Measurements from ENCODE around the gene PLEKHA6. TPM values are rescaled to one million over a fixed set of nuclear protein-coding genes. Genes with fewer than 3 reads are reported as not detected.

PLEKHA6 gene
- polyA plus RNA-seq, 1 donor from 2014 or later = 22.6 TPM

DNA sequence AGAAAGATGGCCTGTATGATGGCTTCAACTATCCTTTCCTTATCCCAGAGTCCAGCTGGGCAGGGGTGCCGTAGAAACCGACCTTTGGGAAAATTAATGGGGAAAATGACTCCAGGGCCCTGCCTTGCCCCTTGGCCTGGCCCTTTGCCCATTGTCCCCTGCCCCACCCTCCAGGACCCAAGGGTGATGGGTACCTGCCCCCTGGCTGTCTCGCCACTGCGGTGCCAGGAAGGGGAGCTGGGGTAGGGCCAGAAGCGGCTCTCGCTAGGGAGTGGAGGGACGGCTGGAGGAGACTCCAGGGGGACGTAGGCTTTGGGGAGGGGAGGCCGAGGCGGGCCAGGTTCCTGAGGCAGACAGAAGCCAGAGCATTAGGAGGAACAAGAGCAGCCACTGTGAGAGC is 116.8 kb downstream of the PLEKHA6 start (continued):
- no peak for TF ChIP-seq TAF1 (IDR thresholded peaks at IDR 0.05; ENCODE audit: low read depth)

DNA sequence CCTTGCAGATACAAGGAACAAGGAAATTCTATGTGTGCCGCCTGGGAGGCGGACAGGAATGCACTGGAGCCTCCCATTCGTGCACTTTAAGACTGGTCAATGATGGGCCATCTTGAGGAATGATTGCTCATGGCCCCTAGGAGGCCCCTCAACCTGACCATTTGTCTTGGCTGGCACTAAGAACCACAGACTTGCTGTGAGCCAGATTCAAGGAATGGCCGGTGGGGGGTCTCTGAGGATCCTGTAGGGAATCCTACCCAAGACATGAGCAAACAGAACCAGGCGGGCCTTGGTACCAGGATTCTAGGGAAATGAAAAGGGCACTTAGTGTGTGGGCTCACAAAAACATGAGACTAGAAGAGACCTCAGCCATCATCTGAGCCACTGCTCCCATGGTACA is 117.8 kb downstream of the PLEKHA6 start:
- no peaks in the 10 kb centered on the region for H3F3A ChIP-seq (ENCODE audit: insufficient read depth, low read length, poor library complexity, severe bottlenecking)
- no peaks in the 10 kb centered on the region for H3K9me3 ChIP-seq (ENCODE audit: low read length)
- no peaks in the 10 kb centered on the region for H4K20me1 ChIP-seq (ENCODE audit: insufficient read depth)
- TF ChIP-seq TAF1 (IDR thresholded peaks at IDR 0.05; ENCODE audit: low read depth) = no peak
- TF ChIP-seq, protein P1, sequence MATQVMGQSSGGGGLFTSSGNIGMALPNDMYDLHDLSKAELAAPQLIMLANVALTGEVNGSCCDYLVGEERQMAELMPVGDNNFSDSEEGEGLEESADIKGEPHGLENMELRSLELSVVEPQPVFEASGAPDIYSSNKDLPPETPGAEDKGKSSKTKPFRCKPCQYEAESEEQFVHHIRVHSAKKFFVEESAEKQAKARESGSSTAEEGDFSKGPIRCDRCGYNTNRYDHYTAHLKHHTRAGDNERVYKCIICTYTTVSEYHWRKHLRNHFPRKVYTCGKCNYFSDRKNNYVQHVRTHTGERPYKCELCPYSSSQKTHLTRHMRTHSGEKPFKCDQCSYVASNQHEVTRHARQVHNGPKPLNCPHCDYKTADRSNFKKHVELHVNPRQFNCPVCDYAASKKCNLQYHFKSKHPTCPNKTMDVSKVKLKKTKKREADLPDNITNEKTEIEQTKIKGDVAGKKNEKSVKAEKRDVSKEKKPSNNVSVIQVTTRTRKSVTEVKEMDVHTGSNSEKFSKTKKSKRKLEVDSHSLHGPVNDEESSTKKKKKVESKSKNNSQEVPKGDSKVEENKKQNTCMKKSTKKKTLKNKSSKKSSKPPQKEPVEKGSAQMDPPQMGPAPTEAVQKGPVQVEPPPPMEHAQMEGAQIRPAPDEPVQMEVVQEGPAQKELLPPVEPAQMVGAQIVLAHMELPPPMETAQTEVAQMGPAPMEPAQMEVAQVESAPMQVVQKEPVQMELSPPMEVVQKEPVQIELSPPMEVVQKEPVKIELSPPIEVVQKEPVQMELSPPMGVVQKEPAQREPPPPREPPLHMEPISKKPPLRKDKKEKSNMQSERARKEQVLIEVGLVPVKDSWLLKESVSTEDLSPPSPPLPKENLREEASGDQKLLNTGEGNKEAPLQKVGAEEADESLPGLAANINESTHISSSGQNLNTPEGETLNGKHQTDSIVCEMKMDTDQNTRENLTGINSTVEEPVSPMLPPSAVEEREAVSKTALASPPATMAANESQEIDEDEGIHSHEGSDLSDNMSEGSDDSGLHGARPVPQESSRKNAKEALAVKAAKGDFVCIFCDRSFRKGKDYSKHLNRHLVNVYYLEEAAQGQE (IDR thresholded peaks at IDR 0.05; ENCODE audit: borderline replicate concordance) = no peak
- TF ChIP-seq, protein P2, sequence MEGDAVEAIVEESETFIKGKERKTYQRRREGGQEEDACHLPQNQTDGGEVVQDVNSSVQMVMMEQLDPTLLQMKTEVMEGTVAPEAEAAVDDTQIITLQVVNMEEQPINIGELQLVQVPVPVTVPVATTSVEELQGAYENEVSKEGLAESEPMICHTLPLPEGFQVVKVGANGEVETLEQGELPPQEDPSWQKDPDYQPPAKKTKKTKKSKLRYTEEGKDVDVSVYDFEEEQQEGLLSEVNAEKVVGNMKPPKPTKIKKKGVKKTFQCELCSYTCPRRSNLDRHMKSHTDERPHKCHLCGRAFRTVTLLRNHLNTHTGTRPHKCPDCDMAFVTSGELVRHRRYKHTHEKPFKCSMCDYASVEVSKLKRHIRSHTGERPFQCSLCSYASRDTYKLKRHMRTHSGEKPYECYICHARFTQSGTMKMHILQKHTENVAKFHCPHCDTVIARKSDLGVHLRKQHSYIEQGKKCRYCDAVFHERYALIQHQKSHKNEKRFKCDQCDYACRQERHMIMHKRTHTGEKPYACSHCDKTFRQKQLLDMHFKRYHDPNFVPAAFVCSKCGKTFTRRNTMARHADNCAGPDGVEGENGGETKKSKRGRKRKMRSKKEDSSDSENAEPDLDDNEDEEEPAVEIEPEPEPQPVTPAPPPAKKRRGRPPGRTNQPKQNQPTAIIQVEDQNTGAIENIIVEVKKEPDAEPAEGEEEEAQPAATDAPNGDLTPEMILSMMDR (IDR thresholded peaks at IDR 0.05; ENCODE audit: poor library complexity, severe bottlenecking) = no peak
- TF ChIP-seq RAD21 (conservative IDR thresholded peaks at IDR 0.05) = no peak
- no peak for TF ChIP-seq EZH2 (IDR thresholded peaks at IDR 0.05; ENCODE audit: borderline replicate concordance, insufficient read depth, low read length, poor library complexity, severe bottlenecking)
- no peak for TF ChIP-seq SMC3 (conservative IDR thresholded peaks at IDR 0.05; ENCODE audit: poor library complexity)
- no peak for TF ChIP-seq MXI1 (conservative IDR thresholded peaks at IDR 0.05; ENCODE audit: poor library complexity, severe bottlenecking)
- TF ChIP-seq EP300 (conservative IDR thresholded peaks at IDR 0.05; ENCODE audit: poor library complexity, severe bottlenecking) = no peak
- TF ChIP-seq POLR2AphosphoS5 (IDR thresholded peaks at IDR 0.05) = no peak
- H3K79me2 ChIP-seq (replicated peaks; ENCODE audit: insufficient read depth, low read length) = no peaks in the 10 kb centered on the region
- no peak overlapping the region for H3K27ac ChIP-seq (ENCODE audit: low read length)
- peaks cover 7% of the 10 kb centered on the region for H3K36me3 ChIP-seq (ENCODE audit: insufficient read depth, low read length)
- no peaks in the 10 kb centered on the region for H3K9me2 ChIP-seq (ENCODE audit: insufficient read depth, low read length)
- no peak overlapping the region for H3K4me2 ChIP-seq (ENCODE audit: low read length)
- H3K27me3 ChIP-seq (ENCODE audit: insufficient read depth, low read depth, low read length) = no peaks in the 10 kb centered on the region
- H3K9ac ChIP-seq (ENCODE audit: low read length) = no peak overlapping the region
- no peak overlapping the region for H3K4me3 ChIP-seq (ENCODE audit: low read length)
- H2AFZ ChIP-seq (ENCODE audit: low read depth, low read length) = no peak overlapping the region

DNA sequence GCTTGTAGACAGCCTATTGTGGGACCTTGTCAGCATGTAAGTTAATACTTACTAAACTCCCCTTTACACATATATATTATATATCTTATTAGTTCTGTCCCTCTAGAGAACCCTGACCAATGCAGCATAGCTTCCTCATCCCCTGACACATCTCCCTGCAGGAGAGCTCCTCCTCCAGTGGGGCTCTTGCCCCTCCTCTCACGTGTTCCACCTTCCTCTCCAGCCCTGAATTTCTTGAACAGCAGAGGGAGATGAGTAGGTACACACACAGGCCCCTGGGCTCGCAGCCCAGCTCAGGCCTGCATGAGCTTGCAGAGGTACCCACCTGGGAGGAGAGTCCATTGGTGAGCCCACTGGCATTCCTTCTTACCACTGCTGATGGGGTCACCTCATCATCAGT is 118.7 kb downstream of the PLEKHA6 start:
- Histone ChIP-seq H3K9me3 (ENCODE audit: low read length) (no peaks in the 10 kb centered on the region), H4K20me1 (ENCODE audit: insufficient read depth) (no peaks in the 10 kb centered on the region), H3K9ac (ENCODE audit: low read length) (no peak overlapping the region), H3F3A (ENCODE audit: insufficient read depth, low read length, poor library complexity, severe bottlenecking) (no peaks in the 10 kb centered on the region), H3K27me3 (ENCODE audit: insufficient read depth, low read depth, low read length) (no peaks in the 10 kb centered on the region), H3K27ac (ENCODE audit: low read length) (no peak overlapping the region), H3K9me2 (ENCODE audit: insufficient read depth, low read length) (no peaks in the 10 kb centered on the region), H2AFZ (ENCODE audit: low read depth, low read length) (no peak overlapping the region), H3K4me3 (ENCODE audit: low read length) (no peak overlapping the region), H3K4me2 (ENCODE audit: low read length) (no peak overlapping the region), H3K36me3 (ENCODE audit: insufficient read depth, low read length) (peaks cover 7% of the 10 kb centered on the region), H3K79me2 (replicated peaks; ENCODE audit: insufficient read depth, low read length) (no peaks in the 10 kb centered on the region)
- TF ChIP-seq MXI1 (conservative IDR thresholded peaks at IDR 0.05; ENCODE audit: poor library complexity, severe bottlenecking) = no peak
- TF ChIP-seq, protein P2 (IDR thresholded peaks at IDR 0.05; ENCODE audit: poor library complexity, severe bottlenecking) = no peak
- TF ChIP-seq POLR2AphosphoS5 (IDR thresholded peaks at IDR 0.05) = no peak
- no peak for TF ChIP-seq EZH2 (IDR thresholded peaks at IDR 0.05; ENCODE audit: borderline replicate concordance, insufficient read depth, low read length, poor library complexity, severe bottlenecking)
- TF ChIP-seq TAF1 (IDR thresholded peaks at IDR 0.05; ENCODE audit: low read depth) = no peak
- TF ChIP-seq, protein P1 (IDR thresholded peaks at IDR 0.05; ENCODE audit: borderline replicate concordance) = no peak
- TF ChIP-seq RAD21 (conservative IDR thresholded peaks at IDR 0.05) = no peak
- no peak for TF ChIP-seq SMC3 (conservative IDR thresholded peaks at IDR 0.05; ENCODE audit: poor library complexity)
- TF ChIP-seq EP300 (conservative IDR thresholded peaks at IDR 0.05; ENCODE audit: poor library complexity, severe bottlenecking) = no peak

All from neural cell (in vitro differentiated cells).